BJ (cell line): ENCODE results near the gene NISCH. TPM values are rescaled to one million over a fixed set of nuclear protein-coding genes. Genes with fewer than 3 reads are reported as not detected.

Experiments
- CTCF ChIA-PET: fragments of 350-600 bp; formaldehyde crosslinking; extraction: SDS; loops from one replicate; lab custom pipeline; 2021; ENCODE audit warnings: antibody characterized with exemption, inconsistent platforms; lab: Yijun Ruan, JAX
- POLR2A ChIA-PET: fragments of 300-600 bp; sonication (Branson Sonifier 250); formaldehyde crosslinking; extraction: SDS; loops from one replicate; lab custom pipeline; 2021; ENCODE audit warnings: antibody characterized with exemption; lab: Charles Lee
- DNase-seq: peaks from one replicate; pipeline ENCODE4 v3.0.0-alpha.2; 2011; ENCODE audit warnings: low read depth
- H3K27me3 ChIP-seq: 2 replicates; pipeline ENCODE4 v1.6.0; 2011; ENCODE audit warnings: low read length; ENCODE audit not compliant: control insufficient read depth, insufficient read depth
- H3K36me3 ChIP-seq: 2 replicates; pipeline ENCODE4 v1.5.1; 2011; ENCODE audit warnings: low read length; ENCODE audit not compliant: control insufficient read depth, insufficient read depth
- H3K4me3 ChIP-seq: 2 replicates; pipeline ENCODE4 v1.5.1; 2011; ENCODE audit warnings: low read depth, mild to moderate bottlenecking, control low read depth, low read length
- polyA plus RNA-seq: library from polyadenylated mRNA; depleted of rRNA; stranded (reverse); fragments of >200 nt; gene quantifications from 2 replicates; pipeline ENCODE4 v1.2.3, GENCODE V29; 2011
- TF ChIP-seq, protein P1 (sequence below): IDR thresholded peaks from 2 replicates; pipeline ENCODE4 v1.5.1; 2011; ENCODE audit warnings: low read depth, mild to moderate bottlenecking, control low read depth, inconsistent platforms, low read length, moderate library complexity; ENCODE audit not compliant: insufficient read depth

NISCH gene
- polyA plus RNA-seq, 1 experiment: 95.3 TPM

DNA sequence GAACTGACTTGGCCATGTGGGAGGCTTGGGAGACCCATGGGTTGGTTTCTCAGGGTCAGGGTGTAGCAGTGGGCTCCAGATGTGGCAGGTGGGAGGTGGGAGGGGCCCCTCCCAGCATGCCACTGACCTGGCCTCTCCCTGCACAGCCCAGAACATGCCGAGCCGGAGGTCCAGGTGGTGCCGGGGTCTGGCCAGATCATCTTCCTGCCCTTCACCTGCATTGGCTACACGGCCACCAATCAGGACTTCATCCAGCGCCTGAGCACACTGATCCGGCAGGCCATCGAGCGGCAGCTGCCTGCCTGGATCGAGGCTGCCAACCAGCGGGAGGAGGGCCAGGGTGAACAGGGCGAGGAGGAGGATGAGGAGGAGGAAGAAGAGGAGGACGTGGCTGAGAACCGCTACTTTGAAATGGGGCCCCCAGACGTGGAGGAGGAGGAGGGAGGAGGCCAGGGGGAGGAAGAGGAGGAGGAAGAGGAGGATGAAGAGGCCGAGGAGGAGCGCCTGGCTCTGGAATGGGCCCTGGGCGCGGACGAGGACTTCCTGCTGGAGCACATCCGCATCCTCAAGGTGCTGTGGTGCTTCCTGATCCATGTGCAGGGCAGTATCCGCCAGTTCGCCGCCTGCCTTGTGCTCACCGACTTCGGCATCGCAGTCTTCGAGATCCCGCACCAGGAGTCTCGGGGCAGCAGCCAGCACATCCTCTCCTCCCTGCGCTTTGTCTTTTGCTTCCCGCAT is 31.8 kb downstream of the NISCH start:
- peaks cover 74% of the 10 kb centered on the region for H3K36me3 ChIP-seq

DNA sequence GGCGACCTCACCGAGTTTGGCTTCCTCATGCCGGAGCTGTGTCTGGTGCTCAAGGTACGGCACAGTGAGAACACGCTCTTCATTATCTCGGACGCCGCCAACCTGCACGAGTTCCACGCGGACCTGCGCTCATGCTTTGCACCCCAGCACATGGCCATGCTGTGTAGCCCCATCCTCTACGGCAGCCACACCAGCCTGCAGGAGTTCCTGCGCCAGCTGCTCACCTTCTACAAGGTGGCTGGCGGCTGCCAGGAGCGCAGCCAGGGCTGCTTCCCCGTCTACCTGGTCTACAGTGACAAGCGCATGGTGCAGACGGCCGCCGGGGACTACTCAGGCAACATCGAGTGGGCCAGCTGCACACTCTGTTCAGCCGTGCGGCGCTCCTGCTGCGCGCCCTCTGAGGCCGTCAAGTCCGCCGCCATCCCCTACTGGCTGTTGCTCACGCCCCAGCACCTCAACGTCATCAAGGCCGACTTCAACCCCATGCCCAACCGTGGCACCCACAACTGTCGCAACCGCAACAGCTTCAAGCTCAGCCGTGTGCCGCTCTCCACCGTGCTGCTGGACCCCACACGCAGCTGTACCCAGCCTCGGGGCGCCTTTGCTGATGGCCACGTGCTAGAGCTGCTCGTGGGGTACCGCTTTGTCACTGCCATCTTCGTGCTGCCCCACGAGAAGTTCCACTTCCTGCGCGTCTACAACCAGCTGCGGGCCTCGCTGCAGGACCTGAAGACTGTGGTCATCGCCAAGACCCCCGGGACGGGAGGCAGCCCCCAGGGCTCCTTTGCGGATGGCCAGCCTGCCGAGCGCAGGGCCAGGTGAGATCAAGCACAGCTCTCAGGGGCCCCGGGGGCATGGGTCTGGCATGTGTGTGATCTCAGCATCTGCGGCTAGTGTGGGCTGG is 32.6 kb downstream of the NISCH start:
- H3K4me3 ChIP-seq: no peak overlapping the region
- DNase-seq: no peak
- CTCF ChIA-PET: interaction anchor here (1.5 to 1.9 kb wide), 2 partner anchors 16 to 40 kb away, joined by 4 to 6 read pairs; no protein-coding TSS in a partner anchor
- POLR2A ChIA-PET: no interaction called here
- H3K36me3 ChIP-seq: peaks cover 71% of the 10 kb centered on the region
- TF ChIP-seq, protein P1, sequence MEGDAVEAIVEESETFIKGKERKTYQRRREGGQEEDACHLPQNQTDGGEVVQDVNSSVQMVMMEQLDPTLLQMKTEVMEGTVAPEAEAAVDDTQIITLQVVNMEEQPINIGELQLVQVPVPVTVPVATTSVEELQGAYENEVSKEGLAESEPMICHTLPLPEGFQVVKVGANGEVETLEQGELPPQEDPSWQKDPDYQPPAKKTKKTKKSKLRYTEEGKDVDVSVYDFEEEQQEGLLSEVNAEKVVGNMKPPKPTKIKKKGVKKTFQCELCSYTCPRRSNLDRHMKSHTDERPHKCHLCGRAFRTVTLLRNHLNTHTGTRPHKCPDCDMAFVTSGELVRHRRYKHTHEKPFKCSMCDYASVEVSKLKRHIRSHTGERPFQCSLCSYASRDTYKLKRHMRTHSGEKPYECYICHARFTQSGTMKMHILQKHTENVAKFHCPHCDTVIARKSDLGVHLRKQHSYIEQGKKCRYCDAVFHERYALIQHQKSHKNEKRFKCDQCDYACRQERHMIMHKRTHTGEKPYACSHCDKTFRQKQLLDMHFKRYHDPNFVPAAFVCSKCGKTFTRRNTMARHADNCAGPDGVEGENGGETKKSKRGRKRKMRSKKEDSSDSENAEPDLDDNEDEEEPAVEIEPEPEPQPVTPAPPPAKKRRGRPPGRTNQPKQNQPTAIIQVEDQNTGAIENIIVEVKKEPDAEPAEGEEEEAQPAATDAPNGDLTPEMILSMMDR: no peak
- no peaks in the 10 kb centered on the region for H3K27me3 ChIP-seq

More for the DNA sequence above, 31.8 kb downstream of the NISCH start:
- ChIA-PET POLR2A (no interaction called here), CTCF (interaction anchor here (1.5 kb wide), 1 partner anchor 40 kb away, joined by 4 read pairs; no protein-coding TSS in a partner anchor)
- Histone ChIP-seq H3K4me3 (no peak overlapping the region), H3K27me3 (no peaks in the 10 kb centered on the region)
- TF ChIP-seq, protein P1: no peak
- DNase-seq: no peak

DNA sequence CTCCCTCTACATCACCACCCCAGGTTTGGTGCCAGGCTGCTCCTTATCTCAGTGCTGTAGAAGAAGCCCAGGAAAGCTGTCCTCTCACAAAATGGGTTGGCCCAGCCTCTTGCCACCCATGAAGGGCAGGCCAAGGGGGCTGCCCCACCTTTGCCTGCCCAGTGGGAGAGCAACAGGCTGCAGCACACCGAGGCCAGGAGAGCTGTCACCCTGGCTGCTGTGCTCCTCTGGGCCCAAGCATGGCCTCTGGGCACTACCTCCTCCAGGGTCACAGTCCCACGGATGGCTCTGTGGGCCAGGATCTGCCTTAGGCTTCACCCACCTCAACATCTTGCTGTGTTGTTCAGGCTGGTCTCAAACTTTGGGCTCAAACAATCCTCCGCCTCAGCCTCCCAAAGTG is 33.3 kb downstream of the NISCH start:
- Histone ChIP-seq H3K4me3 (no peak overlapping the region), H3K27me3 (no peaks in the 10 kb centered on the region), H3K36me3 (peaks cover 78% of the 10 kb centered on the region)
- no peak for DNase-seq
- CTCF ChIA-PET: interaction anchor here (1.5 to 1.9 kb wide), 2 partner anchors 17 to 41 kb away, joined by 4 to 6 read pairs; no protein-coding TSS in a partner anchor
- TF ChIP-seq, protein P1: no peak
- POLR2A ChIA-PET: no interaction called here

DNA sequence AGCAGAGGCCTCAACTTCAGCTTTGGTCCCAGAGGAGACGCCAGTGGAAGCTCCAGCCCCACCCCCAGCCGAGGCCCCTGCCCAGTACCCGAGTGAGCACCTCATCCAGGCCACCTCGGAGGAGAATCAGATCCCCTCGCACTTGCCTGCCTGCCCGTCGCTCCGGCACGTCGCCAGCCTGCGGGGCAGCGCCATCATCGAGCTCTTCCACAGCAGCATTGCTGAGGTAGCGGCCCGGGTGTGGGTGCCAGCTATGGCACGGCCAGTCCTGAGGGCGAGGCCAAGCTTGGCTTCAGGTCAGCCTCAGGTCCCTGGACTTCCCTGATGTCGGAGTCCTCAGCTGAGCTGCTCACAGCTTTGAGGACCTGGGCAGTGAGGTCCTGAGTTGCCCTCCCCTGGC is 34.0 kb downstream of the NISCH start:
- H3K4me3 ChIP-seq: no peak overlapping the region
- no peak for DNase-seq
- H3K27me3 ChIP-seq: no peaks in the 10 kb centered on the region
- ChIA-PET CTCF (interaction anchor here (1.9 kb wide), 1 partner anchor 18 kb away, joined by 6 read pairs; no protein-coding TSS in a partner anchor), POLR2A (no interaction called here)
- H3K36me3 ChIP-seq: peaks cover 79% of the 10 kb centered on the region
- TF ChIP-seq, protein P1: no peak
